Measurements from ENCODE around the gene CD69.

CD69 gene

GRCh38 chr12:9760699-9761418, at the start of gene CD69:
CD69 (minus strand) TSS chr12:9760901; CDS start chr12:9760820, 81 bp downstream.
- Histone ChIP-seq H3K4me3 (ENCODE audit: low read depth in 1 of 2, low read length in 2 of 2) (peak within 1 kb of the TSS in 1 of 2 donors; percentile 42), H3K36me3 (ENCODE audit: control insufficient read depth in 1 of 2, insufficient read depth in 2 of 2, low read length in 2 of 2) (no peaks in the 10 kb centered on the region), H3K9me3 (ENCODE audit: control insufficient read depth in 1 of 2, low read length in 2 of 2) (no peaks in the 10 kb centered on the region), H3K27me3 (ENCODE audit: low read depth, low read length) (no peaks in the 10 kb centered on the region), H3K27ac (ENCODE audit: low read length) (peak within 1 kb of the TSS; percentile 69), H3K4me1 (ENCODE audit: control insufficient read depth in 1 of 2, insufficient read depth in 2 of 2, low read length in 2 of 2) (no peaks in the 10 kb centered on the region)

DNA sequence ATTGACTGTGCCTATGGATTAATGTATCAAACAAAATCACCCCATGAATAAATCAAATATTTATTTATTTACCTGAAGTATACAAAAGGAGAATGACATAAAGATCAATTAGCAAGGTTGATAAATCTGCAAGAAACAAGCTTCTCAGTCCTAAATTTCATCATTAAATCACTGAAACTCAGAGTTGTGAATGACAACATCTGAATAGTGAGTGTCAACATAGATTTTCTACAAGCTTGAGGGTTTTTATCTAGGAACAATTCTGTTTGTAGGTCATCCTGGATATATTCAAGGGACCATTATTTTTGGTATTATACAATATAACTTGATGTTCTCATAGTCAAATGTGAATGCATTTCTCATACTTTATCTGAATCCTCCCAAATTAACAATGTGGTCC, 49.2 kb upstream of the CD69 start:
- H3K9me3 ChIP-seq (ENCODE audit: control insufficient read depth in 1 of 2, low read length in 2 of 2) = no peaks in the 10 kb centered on the region
- H3K27me3 ChIP-seq (ENCODE audit: low read depth, low read length) = no peaks in the 10 kb centered on the region
- H3K4me1 ChIP-seq (ENCODE audit: control insufficient read depth in 1 of 2, insufficient read depth in 2 of 2, low read length in 2 of 2) = no peaks in the 10 kb centered on the region
- no peaks in the 10 kb centered on the region for H3K36me3 ChIP-seq (ENCODE audit: control insufficient read depth in 1 of 2, insufficient read depth in 2 of 2, low read length in 2 of 2)
- no peak overlapping the region for H3K4me3 ChIP-seq (ENCODE audit: low read depth in 1 of 2, low read length in 2 of 2)
- no peak overlapping the region for H3K27ac ChIP-seq (ENCODE audit: low read length)

- Histone ChIP-seq H3K9me3 (ENCODE audit: control insufficient read depth in 1 of 2, low read length in 2 of 2) (no peaks in the 10 kb centered on the region), H3K27ac (ENCODE audit: low read length) (no peak overlapping the region), H3K36me3 (ENCODE audit: control insufficient read depth in 1 of 2, insufficient read depth in 2 of 2, low read length in 2 of 2) (no peaks in the 10 kb centered on the region), H3K4me3 (ENCODE audit: low read depth in 1 of 2, low read length in 2 of 2) (no peak overlapping the region), H3K4me1 (ENCODE audit: control insufficient read depth in 1 of 2, insufficient read depth in 2 of 2, low read length in 2 of 2) (no peaks in the 10 kb centered on the region), H3K27me3 (ENCODE audit: low read depth, low read length) (no peaks in the 10 kb centered on the region)
These were observed 48.6 kb upstream of the CD69 start for GRCh38 chr12:9809338-9809737.

- H3K36me3 ChIP-seq (ENCODE audit: control insufficient read depth in 1 of 2, insufficient read depth in 2 of 2, low read length in 2 of 2) = no peaks in the 10 kb centered on the region
These were observed 47.8 kb upstream of the CD69 start for GRCh38 chr12:9808504-9808903.

GRCh38 chr12:9806714-9807113, 46.0 kb upstream of the CD69 start:
- Histone ChIP-seq H3K4me3 (ENCODE audit: low read depth in 1 of 2, low read length in 2 of 2) (no peak overlapping the region), H3K4me1 (ENCODE audit: control insufficient read depth in 1 of 2, insufficient read depth in 2 of 2, low read length in 2 of 2) (no peaks in the 10 kb centered on the region), H3K9me3 (ENCODE audit: control insufficient read depth in 1 of 2, low read length in 2 of 2) (no peaks in the 10 kb centered on the region), H3K27me3 (ENCODE audit: low read depth, low read length) (no peaks in the 10 kb centered on the region), H3K27ac (ENCODE audit: low read length) (no peak overlapping the region), H3K36me3 (ENCODE audit: control insufficient read depth in 1 of 2, insufficient read depth in 2 of 2, low read length in 2 of 2) (no peaks in the 10 kb centered on the region)

More at GRCh38 chr12:9808504-9808903, 47.8 kb upstream of the CD69 start:
- Histone ChIP-seq H3K9me3 (ENCODE audit: control insufficient read depth in 1 of 2, low read length in 2 of 2) (no peaks in the 10 kb centered on the region), H3K27me3 (ENCODE audit: low read depth, low read length) (no peaks in the 10 kb centered on the region), H3K4me3 (ENCODE audit: low read depth in 1 of 2, low read length in 2 of 2) (no peak overlapping the region), H3K27ac (ENCODE audit: low read length) (no peak overlapping the region), H3K4me1 (ENCODE audit: control insufficient read depth in 1 of 2, insufficient read depth in 2 of 2, low read length in 2 of 2) (no peaks in the 10 kb centered on the region)

GRCh38 chr12:9805883-9806282, 45.2 kb upstream of the CD69 start:
- Histone ChIP-seq H3K36me3 (ENCODE audit: control insufficient read depth in 1 of 2, insufficient read depth in 2 of 2, low read length in 2 of 2) (no peaks in the 10 kb centered on the region), H3K27ac (ENCODE audit: low read length) (no peak overlapping the region), H3K4me3 (ENCODE audit: low read depth in 1 of 2, low read length in 2 of 2) (no peak overlapping the region), H3K4me1 (ENCODE audit: control insufficient read depth in 1 of 2, insufficient read depth in 2 of 2, low read length in 2 of 2) (no peaks in the 10 kb centered on the region), H3K27me3 (ENCODE audit: low read depth, low read length) (no peaks in the 10 kb centered on the region), H3K9me3 (ENCODE audit: control insufficient read depth in 1 of 2, low read length in 2 of 2) (no peaks in the 10 kb centered on the region)

GRCh38 chr12:9799961-9800360, 39.3 kb upstream of the CD69 start:
- no peaks in the 10 kb centered on the region for H3K9me3 ChIP-seq (ENCODE audit: control insufficient read depth in 1 of 2, low read length in 2 of 2)
- no peaks in the 10 kb centered on the region for H3K36me3 ChIP-seq (ENCODE audit: control insufficient read depth in 1 of 2, insufficient read depth in 2 of 2, low read length in 2 of 2)
- H3K27ac ChIP-seq (ENCODE audit: low read length) = no peak overlapping the region
- no peaks in the 10 kb centered on the region for H3K27me3 ChIP-seq (ENCODE audit: low read depth, low read length)
- no peak overlapping the region for H3K4me3 ChIP-seq (ENCODE audit: low read depth in 1 of 2, low read length in 2 of 2)
- H3K4me1 ChIP-seq (ENCODE audit: control insufficient read depth in 1 of 2, insufficient read depth in 2 of 2, low read length in 2 of 2) = no peaks in the 10 kb centered on the region

DNA sequence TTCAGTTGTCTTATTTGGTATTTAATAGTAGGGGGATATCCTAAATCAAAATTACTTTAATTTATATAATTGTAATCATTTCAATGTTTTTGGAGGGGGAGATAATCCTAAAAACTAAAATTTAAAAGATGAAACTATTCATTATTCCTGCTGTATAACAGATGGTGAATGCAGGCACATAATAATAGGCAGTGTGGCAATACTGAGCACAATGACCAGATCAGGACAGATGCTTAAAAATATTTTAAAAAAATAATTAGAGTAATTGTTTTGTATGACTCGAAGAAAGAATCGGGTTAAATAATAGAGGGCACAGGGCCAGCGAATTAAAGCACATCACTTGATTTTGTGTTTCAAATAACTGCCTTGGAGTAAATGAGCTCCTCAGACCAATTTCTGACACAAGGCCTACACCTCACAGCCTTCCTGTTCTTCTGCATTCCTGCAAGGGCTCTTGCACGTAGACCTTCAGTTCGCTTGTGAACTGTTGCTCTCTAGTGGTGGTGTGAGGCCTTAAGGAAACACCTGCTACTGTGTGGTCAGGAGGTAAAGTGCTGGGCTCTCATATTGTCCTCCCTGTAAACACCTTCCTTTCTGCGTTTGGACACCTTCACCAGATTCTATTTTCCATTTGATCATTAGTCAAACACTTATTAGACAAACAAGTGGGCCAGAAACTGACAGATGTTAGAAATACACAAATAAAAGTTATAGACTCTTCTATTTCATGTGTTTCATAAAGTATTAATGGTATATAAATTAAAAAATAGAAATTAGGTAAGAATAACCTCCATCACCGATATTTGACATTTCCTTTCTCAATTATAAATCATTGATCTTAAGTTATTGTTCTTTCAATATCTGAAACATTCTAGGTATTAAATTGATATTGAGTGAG, 37.3 kb upstream of the CD69 start:
- H3K27me3 ChIP-seq (ENCODE audit: low read depth, low read length) = no peaks in the 10 kb centered on the region
- no peak overlapping the region for H3K27ac ChIP-seq (ENCODE audit: low read length)
- H3K4me3 ChIP-seq (ENCODE audit: low read depth in 1 of 2, low read length in 2 of 2) = no peak overlapping the region
- no peaks in the 10 kb centered on the region for H3K4me1 ChIP-seq (ENCODE audit: control insufficient read depth in 1 of 2, insufficient read depth in 2 of 2, low read length in 2 of 2)
- H3K36me3 ChIP-seq (ENCODE audit: control insufficient read depth in 1 of 2, insufficient read depth in 2 of 2, low read length in 2 of 2) = no peaks in the 10 kb centered on the region
- no peaks in the 10 kb centered on the region for H3K9me3 ChIP-seq (ENCODE audit: control insufficient read depth in 1 of 2, low read length in 2 of 2)

DNA sequence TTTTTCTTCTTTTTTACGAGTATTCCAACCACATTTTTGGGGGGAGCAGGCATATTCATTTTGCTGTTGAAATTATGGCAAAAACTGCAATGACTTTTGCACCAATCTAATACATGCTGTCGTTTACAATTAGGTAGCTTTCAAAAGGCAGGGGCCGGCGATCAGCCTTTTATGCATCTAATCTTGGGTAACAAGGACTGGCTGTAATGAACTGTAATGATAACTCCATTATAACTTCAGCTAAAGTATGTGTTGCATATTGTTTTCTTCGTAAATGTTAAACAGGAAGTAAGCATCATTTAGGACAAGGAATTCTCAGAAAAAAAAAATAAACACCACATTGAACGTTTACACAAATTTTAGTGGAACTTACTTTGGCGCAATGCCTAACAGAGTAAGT, 36.3 kb upstream of the CD69 start:
- Histone ChIP-seq H3K36me3 (ENCODE audit: control insufficient read depth in 1 of 2, insufficient read depth in 2 of 2, low read length in 2 of 2) (no peaks in the 10 kb centered on the region), H3K9me3 (ENCODE audit: control insufficient read depth in 1 of 2, low read length in 2 of 2) (no peaks in the 10 kb centered on the region), H3K27me3 (ENCODE audit: low read depth, low read length) (no peaks in the 10 kb centered on the region), H3K27ac (ENCODE audit: low read length) (no peak overlapping the region), H3K4me1 (ENCODE audit: control insufficient read depth in 1 of 2, insufficient read depth in 2 of 2, low read length in 2 of 2) (no peaks in the 10 kb centered on the region), H3K4me3 (ENCODE audit: low read depth in 1 of 2, low read length in 2 of 2) (no peak overlapping the region)

DNA sequence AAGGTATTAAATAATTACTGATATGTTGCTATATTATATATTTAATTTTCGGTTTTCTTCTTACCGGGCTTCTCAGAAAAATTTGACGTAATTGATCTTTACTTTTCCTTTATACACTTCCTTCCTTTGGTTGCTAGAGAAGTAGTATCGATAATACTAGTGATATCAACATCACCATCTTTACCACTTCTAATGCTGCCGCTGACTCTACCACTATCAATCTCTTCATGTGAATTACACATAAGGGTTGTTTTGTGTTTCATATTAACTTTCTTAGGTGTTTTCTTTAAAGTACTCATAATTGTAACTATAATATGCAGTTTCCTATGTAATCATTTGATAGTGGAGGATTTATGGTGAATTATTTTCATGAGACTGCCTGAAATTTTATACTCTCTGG, 35.6 kb upstream of the CD69 start:
- H3K4me1 ChIP-seq (ENCODE audit: control insufficient read depth in 1 of 2, insufficient read depth in 2 of 2, low read length in 2 of 2) = no peaks in the 10 kb centered on the region
- H3K36me3 ChIP-seq (ENCODE audit: control insufficient read depth in 1 of 2, insufficient read depth in 2 of 2, low read length in 2 of 2) = no peaks in the 10 kb centered on the region
- no peaks in the 10 kb centered on the region for H3K9me3 ChIP-seq (ENCODE audit: control insufficient read depth in 1 of 2, low read length in 2 of 2)
- no peaks in the 10 kb centered on the region for H3K27me3 ChIP-seq (ENCODE audit: low read depth, low read length)
- no peak overlapping the region for H3K27ac ChIP-seq (ENCODE audit: low read length)
- H3K4me3 ChIP-seq (ENCODE audit: low read depth in 1 of 2, low read length in 2 of 2) = no peak overlapping the region

DNA sequence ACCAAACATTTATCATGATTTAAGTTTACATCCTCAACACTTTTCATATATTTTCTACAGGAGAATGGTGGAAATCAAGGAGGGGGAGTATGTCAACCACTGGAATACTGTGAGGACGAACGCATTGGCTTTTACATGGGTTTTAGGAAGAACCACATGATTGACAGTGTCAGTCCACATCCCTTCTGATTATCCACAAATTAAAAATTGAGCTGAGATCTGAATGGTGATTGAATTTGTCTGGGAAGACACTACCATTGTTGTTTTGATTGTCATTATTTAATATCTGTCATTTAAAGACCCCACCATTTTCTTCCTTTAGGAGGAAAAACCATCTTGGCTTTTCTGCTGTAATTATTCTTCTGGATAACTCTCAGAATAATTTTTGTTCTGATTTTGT, 35.2 kb upstream of the CD69 start:
- H3K4me1 ChIP-seq (ENCODE audit: control insufficient read depth in 1 of 2, insufficient read depth in 2 of 2, low read length in 2 of 2) = no peaks in the 10 kb centered on the region
- no peaks in the 10 kb centered on the region for H3K9me3 ChIP-seq (ENCODE audit: control insufficient read depth in 1 of 2, low read length in 2 of 2)
- H3K27ac ChIP-seq (ENCODE audit: low read length) = no peak overlapping the region

More for the DNA sequence above, 35.2 kb upstream of the CD69 start:
- no peaks in the 10 kb centered on the region for H3K36me3 ChIP-seq (ENCODE audit: control insufficient read depth in 1 of 2, insufficient read depth in 2 of 2, low read length in 2 of 2)
- no peak overlapping the region for H3K4me3 ChIP-seq (ENCODE audit: low read depth in 1 of 2, low read length in 2 of 2)
- H3K27me3 ChIP-seq (ENCODE audit: low read depth, low read length) = no peaks in the 10 kb centered on the region
